GDM1 (cell line): ENCODE data around the gene JMJD8.
"Not testable (repeated sequence)": the region's sequence is repeated elsewhere in the genome, so short reads cannot be mapped to it uniquely, and the experiment has no call there.

ENCODE experiments used
- DNase-seq: peaks from one replicate; lab custom pipeline; 2025; lab: John Stamatoyannopoulos, UW

The JMJD8 gene

GRCh38 chr16:708959-709358 is 24.8 kb upstream of the JMJD8 start:
- no peak for DNase-seq

GRCh38 chr16:708019-708418 is 23.9 kb upstream of the JMJD8 start:
- no peak for DNase-seq

DNA sequence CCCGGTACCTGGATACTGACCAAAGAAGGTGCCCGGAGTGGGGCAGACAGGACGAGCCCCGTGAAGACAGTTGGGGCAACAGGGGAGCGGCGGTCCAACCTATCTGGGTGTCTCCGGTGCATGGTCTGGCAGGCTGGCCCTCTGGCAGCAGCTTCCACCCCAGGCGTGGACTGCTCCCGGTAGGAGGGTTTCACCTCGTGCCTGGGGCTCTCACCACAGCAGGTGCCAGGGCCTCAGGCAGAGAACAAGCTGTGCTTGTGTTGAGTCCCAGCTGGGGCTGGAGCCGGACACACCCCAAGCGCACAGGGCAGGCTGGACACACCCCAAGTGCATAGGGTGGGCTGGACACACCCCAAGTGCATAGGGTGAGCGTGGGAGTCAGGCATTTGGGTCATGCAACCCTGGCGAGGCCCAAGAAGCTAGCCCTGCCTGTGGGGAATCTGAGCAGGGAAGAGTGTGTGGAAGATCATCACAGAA is 23.0 kb upstream of the JMJD8 start:
- no peak for DNase-seq

DNA sequence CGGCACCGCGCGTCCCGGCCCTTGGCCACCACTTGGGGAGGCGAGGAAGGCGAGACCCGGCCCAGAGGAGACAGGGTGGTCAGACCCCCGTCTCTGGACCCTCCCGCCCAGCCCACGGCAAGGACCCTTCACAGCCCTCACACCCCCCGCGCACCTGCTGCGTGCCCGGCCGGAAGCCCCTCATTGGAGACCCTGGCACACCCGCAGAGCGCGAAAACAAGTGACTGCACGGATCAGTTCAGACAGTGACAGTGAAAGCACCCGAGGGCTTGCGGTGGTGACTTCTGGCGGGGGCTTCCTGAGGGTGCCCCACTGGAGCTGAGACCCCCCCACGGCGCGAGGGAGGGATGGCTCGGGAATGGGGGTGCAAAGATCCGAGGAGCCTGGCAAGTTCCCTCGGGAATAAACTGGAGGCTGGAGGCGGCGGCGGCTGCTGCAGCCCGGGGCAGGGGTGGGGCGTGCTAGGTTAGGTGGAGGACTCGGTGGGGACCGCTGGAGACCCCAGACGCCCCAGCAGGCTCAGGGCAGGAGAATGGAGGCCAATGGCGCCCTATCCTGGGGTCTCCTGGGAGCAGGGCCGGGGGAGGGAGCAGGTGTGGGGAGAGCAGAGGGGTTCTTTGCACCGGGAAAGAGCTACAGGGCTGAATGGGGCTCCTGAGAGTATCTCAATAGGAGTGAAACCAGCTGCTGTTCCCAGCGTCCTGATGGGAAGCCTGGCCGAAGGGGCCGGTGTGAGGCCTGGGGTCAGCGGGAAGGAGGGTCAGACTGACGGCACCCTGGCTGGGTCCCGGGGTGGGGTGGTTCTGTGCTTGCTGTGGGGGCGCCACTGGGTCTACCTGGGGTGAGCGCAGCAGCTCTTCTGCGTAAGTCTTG is 22.3 kb upstream of the JMJD8 start:
- DNase-seq, result no peak

DNA sequence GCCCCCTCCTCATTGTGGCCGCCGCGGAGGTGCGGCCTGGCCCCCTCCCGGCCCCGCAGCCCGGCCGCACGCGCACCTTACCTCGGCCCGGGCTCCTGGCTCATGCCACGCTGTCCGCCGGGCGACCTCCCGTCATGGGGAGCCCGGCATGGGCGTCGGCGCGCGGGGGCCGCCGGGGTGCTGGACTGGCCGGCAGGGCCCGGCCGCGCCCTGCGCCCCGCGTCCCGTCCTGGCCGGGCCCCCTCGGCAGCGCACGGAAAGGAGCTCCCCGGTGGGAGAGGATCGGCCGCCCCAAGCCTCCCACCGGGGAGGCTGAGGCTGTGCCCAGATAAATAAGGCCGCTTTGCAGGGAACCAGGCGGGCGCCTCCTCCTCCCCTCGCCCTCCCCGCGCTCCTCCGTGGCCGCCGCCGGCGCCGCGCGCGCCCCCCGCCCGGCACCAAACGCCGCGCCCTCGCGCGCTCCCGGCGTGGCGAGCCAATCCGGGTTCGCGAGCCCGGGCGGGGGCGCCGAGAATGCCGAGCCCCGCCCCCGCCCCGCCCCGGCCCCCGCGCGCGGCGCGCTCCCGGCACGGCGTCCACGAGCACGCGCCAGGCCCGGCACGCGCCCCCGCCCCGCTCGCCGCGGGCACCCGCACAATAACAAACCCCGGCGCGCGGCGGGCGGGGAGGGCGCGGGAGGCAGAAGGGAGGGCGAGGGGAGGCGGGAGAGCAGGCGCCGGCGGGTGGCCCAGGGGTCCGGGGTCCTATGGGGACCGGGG is 21.5 kb upstream of the JMJD8 start, which contains the start of gene FBXL16:
Gene FBXL16 (minus strand): TSS at position 371 of the 758 bp plus-strand sequence. CDS start 8,396 bp downstream, outside the sequence.
- DNase-seq, result no peak

DNA sequence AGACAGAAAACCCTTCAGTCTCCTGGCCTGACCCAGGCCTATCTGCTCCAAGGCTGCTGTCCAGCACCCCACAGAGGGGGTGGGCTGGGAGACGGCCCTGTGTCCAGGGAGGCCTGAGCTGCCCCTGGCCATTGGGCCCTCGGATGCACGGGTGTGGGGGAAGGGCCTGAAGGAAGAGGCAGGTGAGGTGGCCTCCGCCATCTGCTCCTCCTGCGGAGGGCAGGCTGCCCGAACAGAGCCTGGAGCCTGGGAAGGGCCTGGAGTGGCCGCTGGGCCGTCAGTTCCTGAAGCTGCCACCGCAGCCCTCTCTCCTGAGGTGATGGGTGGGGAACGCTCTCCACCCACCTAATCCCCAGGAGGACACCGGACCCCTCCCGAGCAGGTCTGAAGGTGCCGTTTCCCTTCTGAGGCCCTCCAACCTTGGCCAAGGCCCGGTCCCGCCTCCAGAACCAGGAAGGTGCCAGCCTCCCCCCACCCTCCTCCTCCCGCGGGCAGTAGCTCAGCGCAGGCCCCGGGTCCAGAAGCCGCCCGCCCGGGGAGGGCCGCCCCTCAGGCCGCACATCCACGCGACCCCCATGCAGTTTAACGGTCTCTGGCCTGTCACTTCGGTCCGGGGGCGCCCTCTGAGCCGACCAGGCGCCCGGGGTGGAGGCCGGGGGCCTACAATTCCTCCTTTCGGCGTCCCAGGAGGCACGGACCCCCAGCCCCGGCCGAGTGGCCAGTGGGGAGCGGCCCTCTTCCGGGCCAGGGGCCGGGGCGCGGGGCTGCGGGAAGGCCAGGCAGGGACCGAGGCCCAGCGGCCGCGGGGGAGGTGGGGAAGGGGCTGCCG is 20.6 kb upstream of the JMJD8 start:
- no peak for DNase-seq

DNA sequence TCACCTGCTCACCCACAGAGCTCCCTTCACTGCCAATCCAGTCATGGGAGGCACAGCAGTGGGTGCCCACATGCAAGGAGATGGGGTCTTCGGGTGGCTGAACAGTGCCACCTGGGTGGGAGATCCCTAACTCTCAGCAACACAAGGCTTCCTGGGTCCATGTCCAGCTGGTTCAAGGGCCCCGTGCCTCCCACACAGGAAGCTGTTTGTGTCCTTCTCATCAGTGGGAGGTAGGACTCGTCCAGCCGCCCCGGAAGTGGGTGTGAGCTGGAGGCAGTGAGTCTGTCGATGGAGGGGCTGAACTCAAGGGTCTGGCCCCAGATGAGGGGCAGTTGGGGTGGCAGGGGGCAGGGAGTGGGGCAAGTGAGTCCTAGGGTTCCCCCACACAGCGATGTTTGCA is 19.9 kb upstream of the JMJD8 start:
- DNase-seq, result no peak

DNA sequence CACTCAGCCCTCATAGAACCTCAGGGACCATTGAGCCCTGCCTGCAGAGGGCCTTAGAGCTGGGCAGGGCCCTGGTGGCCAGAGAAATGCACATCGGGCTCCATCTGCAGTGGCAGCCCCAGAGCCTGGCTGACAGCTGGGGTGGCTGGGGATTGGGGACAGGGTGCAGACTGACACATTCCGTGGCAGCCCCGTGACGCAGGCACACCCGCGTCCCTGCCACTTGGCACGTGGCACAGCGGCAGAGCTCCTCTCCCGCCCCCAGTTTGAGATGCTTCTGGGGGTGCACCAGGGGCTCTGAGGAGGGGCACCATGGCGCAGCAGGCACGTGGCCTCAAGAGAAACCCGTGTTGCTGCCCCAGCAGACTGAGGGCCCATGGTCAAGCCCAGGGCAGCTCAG is 19.3 kb upstream of the JMJD8 start:
- DNase-seq, result no peak

- no peak for DNase-seq
Measured at GRCh38 chr16:702341-702740, 18.2 kb upstream of the JMJD8 start.

DNA sequence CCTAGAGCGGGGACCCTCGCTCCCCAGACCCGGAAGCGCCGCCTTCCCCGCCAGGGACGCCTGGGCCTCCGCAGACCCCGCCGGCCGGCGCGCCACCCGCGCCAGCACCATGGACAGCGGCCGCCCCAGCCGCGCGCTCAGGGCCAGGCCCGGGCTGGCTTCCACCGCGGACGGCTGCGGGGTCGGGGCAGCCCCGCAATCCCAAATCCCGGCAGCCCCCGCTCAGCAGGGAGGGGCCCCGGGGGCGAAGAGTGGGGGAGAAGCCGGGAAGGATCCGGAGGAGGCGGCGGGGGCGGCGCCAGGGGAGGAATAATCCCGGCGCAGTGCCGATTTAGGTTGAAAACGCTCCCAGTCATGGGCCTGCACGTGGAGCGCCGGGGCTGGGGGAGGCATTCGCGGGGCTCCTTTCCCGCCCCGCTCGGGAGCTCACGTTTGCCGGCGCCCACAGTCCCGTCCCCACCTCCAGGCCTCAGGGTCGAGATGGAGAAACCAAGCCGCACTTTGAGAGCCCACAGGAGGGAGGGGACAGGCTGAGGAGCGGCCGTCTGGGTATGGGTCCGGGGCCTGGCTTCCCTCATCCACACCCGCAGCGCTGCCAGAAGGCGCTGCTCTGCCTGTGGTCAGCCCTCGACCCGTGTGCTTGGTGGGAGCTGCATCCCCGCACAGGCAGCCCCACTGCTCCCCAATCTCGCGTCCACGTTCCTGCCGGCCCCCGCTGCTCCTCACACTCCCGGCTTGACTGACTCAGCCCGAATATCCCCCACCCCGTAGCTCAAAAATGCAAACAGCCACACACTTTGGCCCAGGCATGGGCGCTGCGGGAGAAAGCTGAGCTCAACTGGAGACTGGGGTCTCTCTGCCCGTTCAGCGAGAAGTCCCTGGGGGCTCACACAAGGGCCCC is 16.8 kb upstream of the JMJD8 start:
- no peak for DNase-seq

DNA sequence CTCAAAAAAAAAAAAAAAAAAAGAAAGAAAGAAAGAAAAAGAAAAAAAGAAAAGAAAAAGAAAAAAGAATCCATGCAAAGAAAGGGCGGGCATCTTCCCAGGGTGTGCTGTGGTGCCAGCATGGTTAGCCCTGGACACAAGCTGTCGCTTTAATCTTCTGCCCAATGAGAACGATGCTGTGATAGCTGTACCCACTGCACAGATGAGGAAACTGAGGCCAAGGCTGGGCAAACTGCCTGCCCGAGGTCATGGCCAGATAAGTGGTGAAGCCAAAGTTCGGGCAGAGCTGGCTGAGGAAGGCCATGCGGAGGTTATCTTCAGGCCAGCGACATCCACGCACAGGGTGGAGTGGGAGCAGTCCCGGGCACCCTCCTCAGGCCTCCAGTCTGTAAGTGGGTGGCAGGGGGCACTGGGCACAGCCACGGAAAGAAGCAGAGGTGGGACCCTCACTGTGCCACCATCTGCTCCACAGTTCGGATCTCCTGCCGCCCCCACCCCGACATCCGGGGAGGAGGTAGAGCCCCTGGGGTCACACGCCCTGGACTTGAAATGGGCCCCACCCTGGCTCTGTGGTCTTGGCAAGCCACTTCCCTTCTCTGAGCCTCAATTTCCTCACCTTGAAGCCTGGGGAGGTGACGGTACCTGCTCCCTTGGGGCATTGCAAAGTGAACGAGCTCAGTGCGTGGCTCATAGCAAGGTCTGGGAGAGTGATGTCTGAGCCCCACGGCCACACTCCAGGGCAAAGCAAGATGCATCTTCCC is 15.0 kb upstream of the JMJD8 start:
- DNase-seq, result no peak

DNA sequence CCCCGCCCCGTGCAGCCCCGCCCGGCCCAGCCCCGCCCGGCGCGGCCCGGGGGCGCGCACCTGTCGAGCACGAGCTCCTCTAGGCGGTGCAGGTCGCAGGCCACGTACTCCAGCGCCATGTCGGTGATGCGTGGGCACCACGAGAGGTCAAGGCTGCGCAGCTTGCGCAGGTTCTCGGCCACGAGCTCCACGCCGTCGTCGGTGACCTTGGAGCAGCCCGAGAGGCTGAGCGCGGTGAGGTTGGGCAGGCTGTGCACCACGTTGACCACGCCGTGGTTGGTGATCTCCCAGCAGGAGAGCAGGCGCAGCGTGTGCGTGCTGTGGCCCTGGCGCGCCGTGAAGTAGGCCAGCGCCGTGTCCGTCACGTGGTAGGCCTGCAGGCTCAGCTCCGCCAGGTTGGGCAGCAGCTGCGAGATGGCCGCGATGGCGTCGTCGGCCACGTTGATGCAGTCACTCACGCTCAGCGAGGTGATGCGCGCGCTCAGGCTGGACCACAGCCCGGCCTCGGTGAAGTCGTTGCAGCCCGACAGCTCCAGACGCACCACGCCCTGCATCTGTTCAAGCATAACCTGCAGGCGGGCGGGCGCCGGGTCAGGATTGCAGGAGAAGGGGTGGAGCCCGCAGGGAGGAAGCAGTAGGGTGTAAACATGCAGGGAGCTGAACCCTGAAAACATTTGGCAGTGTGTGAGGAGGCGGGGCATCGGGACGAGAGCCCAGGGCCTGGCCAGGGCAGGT is 11.4 kb upstream of the JMJD8 start:
- DNase-seq, result no peak

DNA sequence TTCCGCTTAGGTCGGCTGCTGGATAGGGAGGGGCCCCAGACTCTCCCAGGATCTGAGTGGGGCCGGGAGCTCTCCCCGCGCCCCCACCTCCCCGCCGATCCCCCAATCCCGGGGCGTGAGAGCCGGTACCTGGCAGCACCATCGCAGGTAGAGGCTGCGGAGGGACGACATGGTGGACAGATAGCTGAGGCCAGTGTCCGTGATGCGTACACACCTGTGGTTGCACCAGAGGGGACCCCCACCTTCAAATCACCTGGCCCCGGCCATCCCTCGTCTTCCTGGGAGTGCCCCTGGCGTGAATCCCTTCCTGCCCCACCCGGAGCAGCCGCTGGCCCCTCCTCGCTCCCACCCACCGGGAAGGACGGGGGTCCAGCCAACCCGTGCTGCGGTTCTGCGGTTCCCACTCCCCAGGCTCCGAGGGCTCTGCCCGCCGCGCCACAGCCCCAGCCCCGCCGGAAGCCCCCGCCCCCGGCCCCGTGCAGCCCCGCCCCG is 10.8 kb upstream of the JMJD8 start:
- no peak for DNase-seq

- DNase-seq, result no peak
Measured at GRCh38 chr16:694187-694862, 10.2 kb upstream of the JMJD8 start.

- no peak for DNase-seq
Measured at GRCh38 chr16:693766-694165, 9.6 kb upstream of the JMJD8 start.

- no peak for DNase-seq
Measured at GRCh38 chr16:693364-693763, 9.2 kb upstream of the JMJD8 start.

DNA sequence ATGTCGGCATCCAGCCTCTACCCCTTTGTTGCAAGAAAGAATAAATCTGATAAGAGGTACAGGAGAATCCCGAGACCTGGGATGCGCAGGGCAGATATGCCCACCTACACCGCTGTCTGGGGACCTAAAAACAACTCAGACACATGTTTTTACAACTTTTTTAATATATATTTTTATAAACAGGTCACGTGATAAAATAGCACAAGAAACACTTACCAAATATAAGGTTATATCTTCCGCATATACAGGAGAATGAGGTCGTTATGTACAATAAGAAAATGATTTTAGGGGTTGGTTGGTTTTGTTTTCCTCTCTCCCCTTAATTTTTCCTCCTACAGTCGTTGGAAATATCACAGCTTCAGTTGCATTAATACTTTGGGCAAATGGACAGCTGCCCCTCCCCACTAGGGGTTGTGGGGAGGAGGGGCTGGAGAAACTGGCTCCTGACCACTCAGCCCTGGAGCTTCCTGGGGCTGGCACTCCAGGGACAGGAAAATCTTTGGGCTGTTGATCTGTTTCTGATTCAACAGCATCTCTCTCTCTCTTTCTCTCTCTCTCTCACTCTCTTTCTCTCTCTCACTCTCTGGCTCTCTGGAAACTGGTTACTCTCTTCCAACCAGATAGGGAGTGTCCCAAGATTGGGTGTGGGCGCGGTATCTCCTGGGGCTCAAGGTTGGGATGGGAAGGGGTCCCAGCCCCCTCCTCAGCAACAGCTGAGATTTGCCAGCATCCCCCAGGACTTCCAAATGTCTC is 8.4 kb upstream of the JMJD8 start:
- no peak for DNase-seq

GRCh38 chr16:691242-691641 is 7.1 kb upstream of the JMJD8 start:
- not testable (repeated sequence) for DNase-seq
